HG02798 (cell line): ENCODE measurements around the gene H2BK1.

Source experiments
- ATAC-seq: cut with Tn5 transposase; IDR thresholded peaks from one replicate; pipeline ENCODE4 v1.9.1; 2021; ENCODE audit warnings: mild to moderate bottlenecking; ENCODE audit not compliant: unreplicated experiment, poor library complexity

Gene H2BK1

DNA sequence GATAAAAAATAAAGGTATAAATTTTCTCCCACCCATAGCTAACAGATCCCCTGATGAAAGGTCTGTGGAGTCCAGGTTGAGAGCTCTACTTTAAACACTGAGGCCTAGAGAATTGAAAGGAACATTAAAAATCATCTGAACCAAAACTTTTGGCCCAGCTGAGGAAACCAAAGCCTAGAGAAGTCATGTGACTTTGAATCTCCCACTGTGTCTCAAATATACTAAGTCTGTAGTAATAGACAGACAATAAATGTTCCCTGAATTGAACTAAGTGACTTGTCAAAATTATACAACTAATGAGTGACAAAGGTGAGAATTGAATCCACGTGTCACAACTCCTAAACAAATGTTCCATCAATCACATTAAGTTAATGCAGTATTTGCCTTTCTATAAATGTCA lies 48.5 kb downstream of the H2BK1 start:
- no peak for ATAC-seq
